Panc1 (cell line): ENCODE results near the gene GBA3. TPM values are rescaled to one million over a fixed set of nuclear protein-coding genes. Genes with fewer than 3 reads are reported as not detected.

Source experiments
- total RNA-seq: library from RNA; stranded (reverse); gene quantifications from one replicate; pipeline ENCODE4 v1.2.1, GENCODE V29; 2021; ENCODE audit not compliant: unreplicated experiment

The GBA3 gene
- total RNA-seq, 1 experiment from 2014 or later = not detected

Other genes starting within 250 kb of the GBA3 start
- gene ADGRA3, start 176.9 kb upstream of the GBA3 start, total RNA-seq = 41.2 TPM